HFFc6 (cell line): ENCODE results near the gene EML1. TPM values are rescaled to one million over a fixed set of nuclear protein-coding genes. Genes with fewer than 3 reads are reported as not detected.
A peak's percentile ranks its signal among the peaks of the same experiment; 100 is the strongest.
"Not testable (repeated sequence)": the region's sequence is repeated elsewhere in the genome, so short reads cannot be mapped to it uniquely, and the experiment has no call there.

Source experiments
- DNase-seq: peaks from one replicate; pipeline ENCODE4 v3.0.0-alpha.2; 2018
- H3K27ac Mint-ChIP-seq: 2 replicates; pipeline ENCODE4 v1.8.0; 2020; ENCODE audit warnings: mild to moderate bottlenecking, mixed read lengths
- H3K27me3 Mint-ChIP-seq: 2 replicates; pipeline ENCODE4 v1.8.0; 2021; ENCODE audit warnings: mild to moderate bottlenecking, moderate library complexity, mixed read lengths; ENCODE audit not compliant: insufficient read depth
- H3K36me3 Mint-ChIP-seq: 2 replicates; pipeline ENCODE4 v1.8.0; 2021; ENCODE audit warnings: low read depth, mixed read lengths
- H3K4me1 Mint-ChIP-seq: 2 replicates; pipeline ENCODE4 v1.8.0; 2020; ENCODE audit warnings: low read depth, mixed read lengths
- H3K4me3 Mint-ChIP-seq: 2 replicates; pipeline ENCODE4 v1.8.0; 2020; ENCODE audit warnings: mild to moderate bottlenecking, moderate library complexity, mixed read lengths
- H3K9me3 Mint-ChIP-seq: 2 replicates; pipeline ENCODE4 v1.8.0; 2020; ENCODE audit warnings: mild to moderate bottlenecking, mixed read lengths
- CTCF ChIP-seq: fragments of 200-600 bp; sonication (generic); IDR thresholded peaks from 2 replicates; pipeline ENCODE4 v1.5.0; 2021; ENCODE audit warnings: antibody characterized with exemption, mild to moderate bottlenecking
- total RNA-seq, 6 experiments: library from RNA; stranded (reverse); fragmentation: NEBNext Ultra II Directional; extraction: Animal tissue kit (Norgen Biotek cat#: 25700); gene quantifications; 2 replicates in 1 of 6; 3 replicates in 5 of 6; pipeline ENCODE4 v1.2.3, GENCODE V29; 2021

The EML1 gene
- total RNA-seq, 6 experiments from 2014 or later: 13.2 to 27.6 (median 22.2) TPM

- Mint-ChIP-seq H3K27me3 (no peaks in the 10 kb centered on the region), H3K4me1 (peaks cover 61% of the 10 kb centered on the region)
Observed at GRCh38 chr14:99758121-99758821, 34.9 kb upstream of the EML1 start.

DNA sequence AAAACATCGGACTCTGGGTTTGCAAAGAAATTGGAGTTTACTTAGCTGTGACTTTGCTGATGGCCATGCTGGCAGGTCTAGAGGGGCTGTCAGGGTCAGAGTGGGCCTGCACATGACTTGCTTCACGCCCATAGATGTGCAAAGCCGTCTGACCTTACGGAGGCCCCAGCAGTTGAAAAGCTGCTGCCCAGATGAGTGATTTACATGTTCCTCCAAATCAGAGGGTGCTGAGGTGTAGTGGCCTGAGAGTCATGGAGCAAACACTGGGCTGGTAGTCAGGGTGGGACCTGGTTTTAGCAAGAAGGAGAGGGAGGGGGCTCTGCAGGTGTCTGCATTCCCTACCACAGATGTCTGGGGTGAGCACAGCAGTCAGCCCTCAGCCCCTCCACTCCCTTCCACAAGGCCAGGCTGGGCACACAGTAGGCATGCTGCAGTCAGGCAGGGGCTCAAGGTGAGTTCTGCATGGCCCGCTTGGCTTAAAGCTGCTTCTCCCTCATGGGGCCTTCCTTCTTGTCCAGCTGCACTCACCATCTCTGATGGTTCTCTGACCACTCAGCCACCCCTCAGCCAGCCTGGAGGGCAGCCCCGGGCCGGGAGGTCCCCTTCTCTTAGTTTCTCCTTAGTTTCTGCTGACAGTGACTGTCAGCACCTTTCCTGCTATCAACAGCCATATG lies 34.2 kb upstream of the EML1 start:
- Mint-ChIP-seq H3K27ac (peak overlapping the region; percentile 97), H3K27me3 (no peaks in the 10 kb centered on the region), H3K36me3 (no peaks in the 10 kb centered on the region), H3K4me3 (no peak overlapping the region), H3K9me3 (no peaks in the 10 kb centered on the region), H3K4me1 (peaks cover 53% of the 10 kb centered on the region)
- TF ChIP-seq CTCF: no peak
- no peak for DNase-seq

More at GRCh38 chr14:99758121-99758821, 34.9 kb upstream of the EML1 start:
- no peaks in the 10 kb centered on the region for H3K36me3 Mint-ChIP-seq
- DNase-seq: peak; percentile 98
- no peaks in the 10 kb centered on the region for H3K9me3 Mint-ChIP-seq
- H3K27ac Mint-ChIP-seq: peak overlapping the region; percentile 97
- no peak for TF ChIP-seq CTCF
- peak overlapping the region; percentile 75 for H3K4me3 Mint-ChIP-seq

GRCh38 chr14:99759546-99759925 lies 33.7 kb upstream of the EML1 start:
- Mint-ChIP-seq H3K27me3 (no peaks in the 10 kb centered on the region), H3K4me3 (no peak overlapping the region), H3K4me1 (peaks cover 48% of the 10 kb centered on the region), H3K27ac (peak overlapping the region; percentile 97; the same call in 1 of the 2 replicates), H3K36me3 (no peaks in the 10 kb centered on the region), H3K9me3 (no peaks in the 10 kb centered on the region)
- no peak for TF ChIP-seq CTCF
- DNase-seq: no peak

- no peaks in the 10 kb centered on the region for H3K36me3 Mint-ChIP-seq
- peaks cover 3% of the 10 kb centered on the region; the same call in 1 of the 2 replicates for H3K27me3 Mint-ChIP-seq
- no peak for TF ChIP-seq CTCF
- H3K4me1 Mint-ChIP-seq: peaks cover 38% of the 10 kb centered on the region
- H3K9me3 Mint-ChIP-seq: no peaks in the 10 kb centered on the region
- no peak overlapping the region for H3K27ac Mint-ChIP-seq
- no peak for DNase-seq
- H3K4me3 Mint-ChIP-seq: no peak overlapping the region
Observed at GRCh38 chr14:99760817-99761216, 32.4 kb upstream of the EML1 start.

- DNase-seq, H3K9me3 Mint-ChIP-seq, H3K27ac Mint-ChIP-seq, H3K27me3 Mint-ChIP-seq, H3K36me3 Mint-ChIP-seq, H3K4me3 Mint-ChIP-seq: not testable (repeated sequence)
- peaks cover 17% of the 10 kb centered on the region for H3K4me1 Mint-ChIP-seq
Observed at GRCh38 chr14:99762911-99763310, 30.3 kb upstream of the EML1 start.

DNA sequence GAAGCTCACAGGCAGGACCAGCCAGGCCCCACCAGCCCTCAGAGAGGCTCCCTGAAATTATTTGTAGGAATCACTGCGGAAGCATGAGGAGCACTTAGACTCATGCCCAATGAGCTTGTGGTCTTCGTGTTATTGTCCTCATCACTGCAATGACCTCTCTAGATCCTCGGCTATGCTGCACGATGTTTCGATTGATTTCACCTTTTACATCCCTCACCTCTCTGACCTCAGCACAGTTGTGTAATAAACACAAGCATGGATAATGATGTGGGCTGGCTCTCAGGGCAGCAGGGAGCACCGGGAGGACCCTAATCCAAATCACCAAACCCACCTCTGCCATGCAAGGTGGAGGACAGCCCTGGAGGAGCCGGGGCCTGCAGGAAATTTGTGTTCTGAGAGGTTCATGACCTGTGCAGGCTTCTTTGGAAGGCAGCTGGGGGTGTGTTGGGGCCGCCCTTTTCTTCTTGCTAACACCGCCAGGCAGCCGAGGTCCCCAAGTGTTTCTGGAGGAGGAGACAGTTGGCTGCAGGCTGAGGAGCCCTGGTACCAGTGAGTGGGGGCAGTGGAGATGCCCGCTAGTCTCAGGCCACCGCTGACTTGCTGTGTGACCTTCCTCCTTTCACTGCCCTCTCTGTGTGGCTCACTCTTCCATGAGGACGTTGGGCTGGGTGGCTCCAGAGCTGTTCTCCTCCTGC lies 29.5 kb upstream of the EML1 start:
- no peaks in the 10 kb centered on the region for H3K36me3 Mint-ChIP-seq
- H3K4me3 Mint-ChIP-seq: no peak overlapping the region
- H3K27ac Mint-ChIP-seq: no peak overlapping the region
- no peak for DNase-seq
- peaks cover 15% of the 10 kb centered on the region for H3K4me1 Mint-ChIP-seq
- no peak for TF ChIP-seq CTCF
- H3K27me3 Mint-ChIP-seq: peaks cover 8% of the 10 kb centered on the region
- no peaks in the 10 kb centered on the region for H3K9me3 Mint-ChIP-seq
